Measurements from ENCODE around the gene GOLIM4. TPM values are rescaled to one million over a fixed set of nuclear protein-coding genes. Genes with fewer than 3 reads are reported as not detected.

The GOLIM4 gene
- total RNA-seq, 2 experiments from 2014 or later, result 0.28 to 0.36 TPM

GRCh38 chr3:167978071-167978470 lies 117.7 kb downstream of the GOLIM4 start:
- Histone ChIP-seq H3K27ac (ENCODE audit: low read depth in 1 of 2, low read length in 2 of 2) (no peak overlapping the region), H3K27me3 (ENCODE audit: control insufficient read depth in 1 of 2, insufficient read depth in 2 of 2, low read length in 2 of 2) (no peaks in the 10 kb centered on the region), H3K4me3 (ENCODE audit: low read length) (no peak overlapping the region), H3K4me1 (ENCODE audit: insufficient read depth, low read length) (no peaks in the 10 kb centered on the region), H3K36me3 (ENCODE audit: insufficient read depth, low read length) (no peaks in the 10 kb centered on the region), H3K9me3 (ENCODE audit: control insufficient read depth in 1 of 2, insufficient read depth in 1 of 2, low read length in 2 of 2) (no peaks in the 10 kb centered on the region)
- no peak for ATAC-seq (ENCODE audit: poor library complexity)
- Mint-ChIP-seq H3K9me3 (no peaks in the 10 kb centered on the region), H3K27me3 (no peaks in the 10 kb centered on the region), H3K36me3 (ENCODE audit: low read depth) (no peaks in the 10 kb centered on the region), H3K4me1 (ENCODE audit: low read depth) (no peaks in the 10 kb centered on the region), H3K4me3 (no peak overlapping the region), H3K27ac (no peak overlapping the region)
- ChIA-PET CTCF (no interaction called here), POLR2A (no interaction called here)
- intact Hi-C loops (cut with DNase I, micrococcal nuclease), result no loop called here
- DNase-seq, result no peak
- TF ChIP-seq CTCF (IDR thresholded peaks at IDR 0.05), result no peak

GRCh38 chr3:167976516-167977361 lies 119.0 kb downstream of the GOLIM4 start:
- intact Hi-C loops (cut with DNase I, micrococcal nuclease), result no loop called here
- Histone ChIP-seq H3K36me3 (ENCODE audit: insufficient read depth, low read length) (no peaks in the 10 kb centered on the region), H3K4me1 (ENCODE audit: insufficient read depth, low read length) (no peaks in the 10 kb centered on the region), H3K4me3 (ENCODE audit: low read length) (no peak overlapping the region), H3K27ac (ENCODE audit: low read depth in 1 of 2, low read length in 2 of 2) (no peak overlapping the region), H3K27me3 (ENCODE audit: control insufficient read depth in 1 of 2, insufficient read depth in 2 of 2, low read length in 2 of 2) (no peaks in the 10 kb centered on the region), H3K9me3 (ENCODE audit: control insufficient read depth in 1 of 2, insufficient read depth in 1 of 2, low read length in 2 of 2) (no peaks in the 10 kb centered on the region)
- Mint-ChIP-seq H3K4me1 (ENCODE audit: low read depth) (no peaks in the 10 kb centered on the region), H3K27ac (no peak overlapping the region), H3K9me3 (no peaks in the 10 kb centered on the region), H3K36me3 (ENCODE audit: low read depth) (no peaks in the 10 kb centered on the region), H3K27me3 (no peaks in the 10 kb centered on the region), H3K4me3 (no peak overlapping the region)
- no peak for ATAC-seq (ENCODE audit: poor library complexity)
- no peak for TF ChIP-seq CTCF (IDR thresholded peaks at IDR 0.05)
- POLR2A ChIA-PET, result no interaction called here
- DNase-seq, result no peak
- CTCF ChIA-PET, result no interaction called here

GRCh38 chr3:167973901-167974300 lies 121.8 kb downstream of the GOLIM4 start:
- Histone ChIP-seq H3K9me3 (ENCODE audit: control insufficient read depth in 1 of 2, insufficient read depth in 1 of 2, low read length in 2 of 2) (no peaks in the 10 kb centered on the region), H3K4me1 (ENCODE audit: insufficient read depth, low read length) (no peaks in the 10 kb centered on the region), H3K36me3 (ENCODE audit: insufficient read depth, low read length) (no peaks in the 10 kb centered on the region), H3K4me3 (ENCODE audit: low read length) (no peak overlapping the region), H3K27ac (ENCODE audit: low read depth in 1 of 2, low read length in 2 of 2) (no peak overlapping the region), H3K27me3 (ENCODE audit: control insufficient read depth in 1 of 2, insufficient read depth in 2 of 2, low read length in 2 of 2) (no peaks in the 10 kb centered on the region)
- no peaks in the 10 kb centered on the region for H3K9me3 Mint-ChIP-seq
- no peaks in the 10 kb centered on the region for H3K4me1 Mint-ChIP-seq (ENCODE audit: low read depth)
- H3K36me3 Mint-ChIP-seq (ENCODE audit: low read depth), result no peaks in the 10 kb centered on the region
- DNase-seq (no peak), ATAC-seq (ENCODE audit: poor library complexity) (no peak)
- ChIA-PET CTCF (interaction anchor here (0.7 to 1.3 kb wide), 2 partner anchors 13 to 25 kb away, joined by 3 read pairs; no protein-coding TSS in a partner anchor), POLR2A (no interaction called here)
- no peaks in the 10 kb centered on the region for H3K27me3 Mint-ChIP-seq
- TF ChIP-seq CTCF (IDR thresholded peaks at IDR 0.05), result no peak
- H3K27ac Mint-ChIP-seq, result no peak overlapping the region
- intact Hi-C loops (cut with DNase I, micrococcal nuclease), result no loop called here
- no peak overlapping the region for H3K4me3 Mint-ChIP-seq

Measured in CD4-positive, alpha-beta T cell (primary cell).